ENCODE measurements around the gene RB1. TPM values are rescaled to one million over a fixed set of nuclear protein-coding genes. Genes with fewer than 3 reads are reported as not detected.

RB1 gene
- total and polyA plus RNA-seq, 5 donors from 2014 or later, result 18.8 to 24.6 (median 23.0) TPM

DNA sequence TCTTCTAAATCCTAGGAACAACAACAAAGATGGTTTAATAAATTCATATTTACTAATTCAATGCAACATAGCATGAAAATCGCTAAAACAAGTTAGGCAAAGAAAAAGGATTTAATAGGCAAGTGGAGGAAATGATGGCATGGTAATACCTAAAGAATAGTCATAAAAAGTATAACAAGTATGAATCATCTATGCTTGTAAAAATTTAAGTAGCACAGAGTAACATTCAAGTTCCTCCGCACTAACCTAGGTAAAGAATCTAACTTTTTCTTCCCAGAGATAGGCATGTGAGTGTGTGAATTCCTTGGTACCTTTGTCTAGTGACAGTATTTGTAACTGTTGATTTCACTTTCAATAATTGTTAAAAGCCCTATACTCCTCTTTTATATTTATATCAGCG is 186.7 kb downstream of the RB1 start:
- H3K36me3 ChIP-seq (ENCODE audit: control insufficient read depth, insufficient read depth, low read length), result peaks cover 3% of the 10 kb centered on the region
- Mint-ChIP-seq H3K36me3 (peaks cover 22% of the 10 kb centered on the region), H3K9me3 (peaks cover 0 to 3% (median 0%) of the 10 kb centered on the region in 7 donors), H3K27me3 (no peaks in the 10 kb centered on the region), H3K4me1 (peaks cover 18 to 40% (median 30%) of the 10 kb centered on the region in 4 donors), H3K27ac (peak overlapping the region in 1 of 3 donors; percentile 72), H3K4me3 (no peak overlapping the region)
- peaks cover 65% of the 10 kb centered on the region for H3K4me1 ChIP-seq (ENCODE audit: control insufficient read depth, insufficient read depth, low read length, poor library complexity, severe bottlenecking)
- H3K27me3 ChIP-seq (ENCODE audit: control insufficient read depth, insufficient read depth, low read length), result no peaks in the 10 kb centered on the region
- ATAC-seq (ENCODE audit: low read depth in 2 of 2) (no peak), DNase-seq (no peak)
- H3K9me3 ChIP-seq (ENCODE audit: control insufficient read depth in 2 of 2, low read length in 2 of 2), result no peaks in the 10 kb centered on the region
- peak overlapping the region; percentile 79 for H3K4me3 ChIP-seq (ENCODE audit: low read depth, low read length)
- H3K27ac ChIP-seq (ENCODE audit: insufficient read depth, low read length, poor library complexity, severe bottlenecking), result peak overlapping the region; percentile 79

DNA sequence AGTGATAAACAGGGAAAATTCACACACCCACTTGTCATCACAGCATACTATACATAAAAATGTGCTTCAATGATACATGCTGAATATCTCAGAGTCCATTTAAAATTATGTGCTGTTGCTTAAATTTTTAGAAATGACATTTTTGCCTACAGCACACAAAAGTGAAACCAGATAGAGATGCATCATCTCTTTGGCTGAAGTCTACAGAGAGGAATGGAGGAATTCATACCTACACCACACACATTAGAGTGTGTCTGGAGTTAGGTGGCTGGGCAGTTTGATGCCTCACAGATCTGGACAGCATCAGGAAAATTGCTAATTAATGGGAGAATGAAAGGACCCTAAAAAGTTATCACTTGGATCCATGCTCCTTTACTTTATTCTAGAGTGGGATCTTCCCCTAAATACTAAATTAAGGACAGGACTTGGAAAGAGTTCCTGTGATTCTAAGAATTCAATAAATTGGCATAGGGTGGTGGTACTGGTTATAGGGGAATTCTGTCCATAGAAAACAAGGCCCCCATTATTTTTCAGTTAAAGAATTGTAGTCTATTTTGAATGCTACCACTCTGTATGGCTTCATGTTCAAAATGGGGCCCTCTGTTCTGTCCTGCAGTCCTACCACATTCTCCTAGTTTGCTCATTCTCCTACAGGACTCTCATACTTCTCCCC is 188.0 kb downstream of the RB1 start:
- Mint-ChIP-seq H3K4me3 (no peak overlapping the region), H3K4me1 (peaks cover 14 to 38% (median 33%) of the 10 kb centered on the region in 4 donors), H3K36me3 (peaks cover 22% of the 10 kb centered on the region), H3K27ac (no peak overlapping the region), H3K9me3 (no peaks in the 10 kb centered on the region), H3K27me3 (no peaks in the 10 kb centered on the region)
- no peaks in the 10 kb centered on the region for H3K9me3 ChIP-seq (ENCODE audit: control insufficient read depth in 2 of 2, low read length in 2 of 2)
- ATAC-seq (ENCODE audit: low read depth in 2 of 2), result no peak
- DNase-seq, result peak in 1 of 3 donors; percentile 47
- H3K36me3 ChIP-seq (ENCODE audit: control insufficient read depth, insufficient read depth, low read length), result peaks cover 3% of the 10 kb centered on the region
- H3K27ac ChIP-seq (ENCODE audit: insufficient read depth, low read length, poor library complexity, severe bottlenecking), result peak overlapping the region; percentile 79
- peak overlapping the region; percentile 79 for H3K4me3 ChIP-seq (ENCODE audit: low read depth, low read length)
- peaks cover 73% of the 10 kb centered on the region for H3K4me1 ChIP-seq (ENCODE audit: control insufficient read depth, insufficient read depth, low read length, poor library complexity, severe bottlenecking)
- no peaks in the 10 kb centered on the region for H3K27me3 ChIP-seq (ENCODE audit: control insufficient read depth, insufficient read depth, low read length)

DNA sequence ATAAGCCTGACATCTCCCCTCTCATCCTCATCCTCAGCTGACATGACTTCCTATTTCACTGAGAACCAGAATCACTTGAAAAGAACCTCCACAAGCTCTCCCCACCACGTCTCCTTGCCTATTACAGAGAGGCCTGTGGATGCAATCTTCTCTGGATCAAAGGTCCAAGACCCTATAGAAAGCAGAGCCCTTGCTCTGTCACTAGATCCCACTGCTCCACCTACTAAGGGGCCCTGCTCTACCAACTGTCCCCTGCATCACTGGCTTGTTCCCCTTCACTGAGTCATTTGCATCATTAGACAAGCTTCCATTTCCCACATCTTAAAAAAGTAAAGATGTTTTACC is 188.5 kb downstream of the RB1 start:
- no peak overlapping the region for H3K4me3 Mint-ChIP-seq
- H3K27ac Mint-ChIP-seq, result no peak overlapping the region
- Histone ChIP-seq H3K9me3 (ENCODE audit: control insufficient read depth in 2 of 2, low read length in 2 of 2) (no peaks in the 10 kb centered on the region), H3K4me3 (ENCODE audit: low read depth, low read length) (peak overlapping the region; percentile 79), H3K27ac (ENCODE audit: insufficient read depth, low read length, poor library complexity, severe bottlenecking) (peak overlapping the region; percentile 79), H3K36me3 (ENCODE audit: control insufficient read depth, insufficient read depth, low read length) (peaks cover 3% of the 10 kb centered on the region), H3K4me1 (ENCODE audit: control insufficient read depth, insufficient read depth, low read length, poor library complexity, severe bottlenecking) (peaks cover 77% of the 10 kb centered on the region), H3K27me3 (ENCODE audit: control insufficient read depth, insufficient read depth, low read length) (no peaks in the 10 kb centered on the region)
- no peaks in the 10 kb centered on the region for H3K9me3 Mint-ChIP-seq
- no peaks in the 10 kb centered on the region for H3K27me3 Mint-ChIP-seq
- peaks cover 19% of the 10 kb centered on the region for H3K36me3 Mint-ChIP-seq
- DNase-seq (no peak), ATAC-seq (ENCODE audit: low read depth in 2 of 2) (no peak)
- H3K4me1 Mint-ChIP-seq, result peaks cover 14 to 38% (median 34%) of the 10 kb centered on the region in 4 donors

DNA sequence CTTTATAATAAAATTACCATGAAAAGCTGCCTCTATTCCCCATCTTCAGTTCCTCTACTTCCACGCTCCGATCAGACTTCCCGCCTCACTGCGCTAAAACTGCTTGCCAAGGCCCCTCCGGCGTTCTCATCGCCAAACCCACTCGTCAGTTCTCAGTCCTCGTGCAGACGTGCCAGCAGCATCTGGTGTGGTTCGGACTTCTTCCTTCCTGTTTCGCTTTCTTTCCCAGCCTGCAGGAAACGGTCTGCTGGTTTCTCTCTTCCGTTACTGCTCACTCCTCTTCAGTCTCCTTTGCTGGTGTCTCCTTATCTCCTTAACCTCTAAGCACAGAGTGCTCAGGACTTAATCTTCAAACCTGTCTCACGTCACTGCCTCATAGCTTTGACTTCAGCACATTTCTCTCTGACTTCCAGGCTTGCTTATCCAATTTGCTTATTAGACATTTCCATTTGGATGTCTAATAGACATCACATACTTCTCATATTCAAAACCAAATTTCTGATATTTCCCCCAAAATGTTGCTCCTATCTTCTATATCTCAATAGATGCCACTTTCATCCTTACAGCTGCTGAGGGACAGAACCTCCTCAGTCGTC is 189.0 kb downstream of the RB1 start:
- Histone ChIP-seq H3K27me3 (ENCODE audit: control insufficient read depth, insufficient read depth, low read length) (no peaks in the 10 kb centered on the region), H3K4me3 (ENCODE audit: low read depth, low read length) (peak overlapping the region; percentile 79), H3K27ac (ENCODE audit: insufficient read depth, low read length, poor library complexity, severe bottlenecking) (peak overlapping the region; percentile 79), H3K36me3 (ENCODE audit: control insufficient read depth, insufficient read depth, low read length) (peaks cover 2% of the 10 kb centered on the region), H3K9me3 (ENCODE audit: control insufficient read depth in 2 of 2, low read length in 2 of 2) (no peaks in the 10 kb centered on the region), H3K4me1 (ENCODE audit: control insufficient read depth, insufficient read depth, low read length, poor library complexity, severe bottlenecking) (peaks cover 79% of the 10 kb centered on the region)
- no peaks in the 10 kb centered on the region for H3K27me3 Mint-ChIP-seq
- no peaks in the 10 kb centered on the region for H3K9me3 Mint-ChIP-seq
- H3K4me3 Mint-ChIP-seq, result no peak overlapping the region
- DNase-seq (peak; percentile 53 to 92 (median 71)), ATAC-seq (ENCODE audit: low read depth in 2 of 2) (peak; percentile 80 to 83)
- H3K27ac Mint-ChIP-seq, result no peak overlapping the region
- peaks cover 18 to 41% (median 33%) of the 10 kb centered on the region in 4 donors for H3K4me1 Mint-ChIP-seq
- peaks cover 15% of the 10 kb centered on the region for H3K36me3 Mint-ChIP-seq

DNA sequence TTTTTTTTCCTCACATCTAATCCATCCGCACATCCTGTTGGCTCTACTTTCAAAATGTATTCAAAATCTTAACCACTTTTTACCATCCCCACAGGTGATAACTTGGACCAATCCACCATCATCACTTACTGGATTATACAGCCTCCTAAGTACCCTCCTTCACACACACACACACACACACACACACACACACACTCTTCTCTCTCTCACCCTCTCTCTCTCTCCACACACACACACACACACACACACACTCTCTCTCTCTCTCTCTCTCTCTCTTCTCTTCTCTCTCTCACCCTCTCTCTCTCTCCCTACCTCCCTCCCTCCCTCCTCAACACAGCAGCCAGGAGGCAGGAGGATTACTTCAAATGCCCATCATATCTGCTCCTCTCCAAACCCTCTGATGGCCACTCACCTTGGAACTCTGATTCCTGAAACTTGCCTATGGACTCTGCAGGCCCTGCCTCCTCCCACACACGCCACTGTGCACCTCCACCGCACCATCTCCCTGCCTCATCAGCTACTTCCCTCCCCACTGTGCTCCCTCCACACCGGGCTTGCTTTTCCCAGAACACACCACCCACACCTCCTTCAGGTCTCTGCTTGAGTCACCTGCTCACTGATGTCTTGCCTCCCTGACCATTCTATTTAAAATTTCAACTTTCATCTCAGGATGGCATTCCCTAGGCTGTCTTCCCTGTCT is 189.7 kb downstream of the RB1 start:
- H3K4me3 Mint-ChIP-seq, result no peak overlapping the region
- H3K9me3 Mint-ChIP-seq, result no peaks in the 10 kb centered on the region
- Histone ChIP-seq H3K27ac (ENCODE audit: insufficient read depth, low read length, poor library complexity, severe bottlenecking) (peak overlapping the region; percentile 79), H3K4me3 (ENCODE audit: low read depth, low read length) (peak overlapping the region; percentile 79), H3K4me1 (ENCODE audit: control insufficient read depth, insufficient read depth, low read length, poor library complexity, severe bottlenecking) (peaks cover 79% of the 10 kb centered on the region), H3K27me3 (ENCODE audit: control insufficient read depth, insufficient read depth, low read length) (no peaks in the 10 kb centered on the region), H3K9me3 (ENCODE audit: control insufficient read depth in 2 of 2, low read length in 2 of 2) (no peaks in the 10 kb centered on the region), H3K36me3 (ENCODE audit: control insufficient read depth, insufficient read depth, low read length) (no peaks in the 10 kb centered on the region)
- peak in 1 of 2 donors; percentile 13 for ATAC-seq (ENCODE audit: low read depth in 2 of 2)
- peaks cover 12% of the 10 kb centered on the region for H3K36me3 Mint-ChIP-seq
- DNase-seq, result peak in 2 of 3 donors; percentile 36 to 62
- H3K27ac Mint-ChIP-seq, result no peak overlapping the region
- H3K27me3 Mint-ChIP-seq, result no peaks in the 10 kb centered on the region
- peaks cover 18 to 38% (median 29%) of the 10 kb centered on the region in 4 donors for H3K4me1 Mint-ChIP-seq

DNA sequence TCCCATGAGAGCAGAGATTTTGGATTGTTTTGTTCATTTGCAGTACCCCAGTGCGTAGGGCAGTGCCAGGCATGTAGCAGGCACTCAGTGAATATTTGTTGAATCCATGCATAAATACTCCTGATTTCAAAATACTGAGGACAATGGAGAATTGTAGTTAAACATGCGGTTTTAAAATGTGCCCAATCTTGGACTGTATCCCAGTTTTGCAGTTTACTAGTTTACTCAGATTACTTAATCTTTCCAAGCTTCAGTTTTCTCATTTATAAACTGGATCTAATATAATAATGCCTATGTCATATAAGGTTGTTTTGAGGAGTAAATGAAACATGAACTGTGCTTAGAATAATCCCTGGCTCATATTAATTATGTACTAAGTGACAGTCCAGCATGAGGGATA is 190.3 kb downstream of the RB1 start:
- H3K36me3 ChIP-seq (ENCODE audit: control insufficient read depth, insufficient read depth, low read length), result no peaks in the 10 kb centered on the region
- no peaks in the 10 kb centered on the region for H3K27me3 Mint-ChIP-seq
- no peaks in the 10 kb centered on the region for H3K27me3 ChIP-seq (ENCODE audit: control insufficient read depth, insufficient read depth, low read length)
- H3K9me3 Mint-ChIP-seq, result peaks cover 0 to 2% (median 0%) of the 10 kb centered on the region in 7 donors
- peaks cover 74% of the 10 kb centered on the region for H3K4me1 ChIP-seq (ENCODE audit: control insufficient read depth, insufficient read depth, low read length, poor library complexity, severe bottlenecking)
- H3K4me1 Mint-ChIP-seq, result peaks cover 16 to 35% (median 30%) of the 10 kb centered on the region in 4 donors
- no peak overlapping the region for H3K4me3 Mint-ChIP-seq
- ATAC-seq (ENCODE audit: low read depth in 2 of 2) (no peak), DNase-seq (no peak)
- H3K27ac ChIP-seq (ENCODE audit: insufficient read depth, low read length, poor library complexity, severe bottlenecking), result peak overlapping the region; percentile 79
- peaks cover 12% of the 10 kb centered on the region for H3K36me3 Mint-ChIP-seq
- no peak overlapping the region for H3K4me3 ChIP-seq (ENCODE audit: low read depth, low read length)
- H3K27ac Mint-ChIP-seq, result no peak overlapping the region
- no peaks in the 10 kb centered on the region for H3K9me3 ChIP-seq (ENCODE audit: control insufficient read depth in 2 of 2, low read length in 2 of 2)

DNA sequence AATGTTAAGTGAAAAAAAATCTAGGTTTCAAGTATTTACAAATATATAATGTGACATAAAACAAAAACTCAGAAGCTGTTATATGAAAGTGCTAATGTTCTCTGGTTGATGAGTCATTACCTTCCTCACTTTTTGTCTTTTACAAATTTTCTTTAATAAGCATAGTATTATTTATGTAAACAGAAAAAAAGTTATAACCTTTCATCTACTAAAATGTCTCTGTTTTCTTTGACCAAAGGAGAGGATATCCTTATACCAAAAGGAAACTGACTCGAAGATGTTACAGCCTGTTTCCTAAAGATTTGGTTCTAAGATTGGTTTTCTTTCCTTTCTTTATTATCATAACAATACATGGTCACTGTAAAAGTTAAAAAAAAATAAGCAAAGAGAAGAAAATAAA is 191.3 kb downstream of the RB1 start:
- peaks cover 0 to 2% (median 0%) of the 10 kb centered on the region in 7 donors for H3K9me3 Mint-ChIP-seq
- no peak for ATAC-seq (ENCODE audit: low read depth in 2 of 2)
- DNase-seq, result no peak
- Histone ChIP-seq H3K9me3 (ENCODE audit: control insufficient read depth in 2 of 2, low read length in 2 of 2) (no peaks in the 10 kb centered on the region), H3K4me3 (ENCODE audit: low read depth, low read length) (no peak overlapping the region), H3K27ac (ENCODE audit: insufficient read depth, low read length, poor library complexity, severe bottlenecking) (peak overlapping the region; percentile 29), H3K4me1 (ENCODE audit: control insufficient read depth, insufficient read depth, low read length, poor library complexity, severe bottlenecking) (peaks cover 64% of the 10 kb centered on the region), H3K27me3 (ENCODE audit: control insufficient read depth, insufficient read depth, low read length) (no peaks in the 10 kb centered on the region), H3K36me3 (ENCODE audit: control insufficient read depth, insufficient read depth, low read length) (no peaks in the 10 kb centered on the region)
- H3K27ac Mint-ChIP-seq, result peak overlapping the region in 1 of 3 donors; percentile 11
- peaks cover 5% of the 10 kb centered on the region for H3K36me3 Mint-ChIP-seq
- H3K4me1 Mint-ChIP-seq, result peaks cover 10 to 35% (median 27%) of the 10 kb centered on the region in 4 donors
- no peaks in the 10 kb centered on the region for H3K27me3 Mint-ChIP-seq
- peak overlapping the region in 1 of 4 donors; percentile 6 for H3K4me3 Mint-ChIP-seq
